GM19372 (cell line): Measurements from ENCODE around the gene IGF2BP2.
"Not testable (repeated sequence)": the region's sequence is repeated elsewhere in the genome, so short reads cannot be mapped to it uniquely, and the experiment has no call there.

Experiments used
- ATAC-seq: cut with Tn5 transposase; IDR thresholded peaks from one replicate; pipeline ENCODE4 v1.9.1; 2021; ENCODE audit warnings: mild to moderate bottlenecking, low read depth, moderate library complexity; ENCODE audit not compliant: unreplicated experiment

Gene IGF2BP2

DNA sequence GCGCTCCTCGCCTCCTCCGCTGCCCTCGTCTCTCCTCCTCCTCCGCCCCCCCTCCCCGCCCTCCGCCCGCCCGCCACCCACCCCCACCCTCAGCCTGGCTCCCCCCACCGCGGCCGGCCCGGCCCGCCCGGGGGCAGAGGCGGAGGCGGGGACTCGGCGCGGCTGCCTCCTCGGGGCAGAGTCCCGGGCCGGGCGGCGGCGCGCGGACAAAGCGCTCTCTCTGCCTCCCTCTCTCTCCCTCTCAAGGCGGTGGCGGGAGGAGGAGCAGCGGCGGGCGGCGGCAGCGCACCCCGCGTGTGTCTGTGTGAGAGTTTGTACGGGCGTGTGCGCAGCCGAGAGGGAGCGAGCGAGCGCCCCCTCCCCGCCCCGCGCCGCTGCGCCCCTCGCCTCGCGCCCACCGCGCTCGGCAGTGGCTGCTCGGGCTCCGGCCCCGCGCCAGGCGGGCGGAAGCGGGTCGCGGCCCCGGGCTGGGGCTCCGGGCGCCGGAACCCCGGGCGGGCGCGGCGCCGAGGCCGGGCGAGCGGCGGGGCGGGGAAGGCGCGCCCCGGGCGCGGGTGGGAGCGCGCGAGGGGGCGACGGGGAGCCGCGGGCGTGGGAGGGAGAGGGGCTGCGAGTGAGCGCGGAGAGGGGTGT, at the start of gene IGF2BP2:
Gene IGF2BP2 (minus strand): TSS at position 37 of the 633 bp plus-strand sequence. CDS start 82 bp downstream, outside the sequence.
- peak; percentile 62 for ATAC-seq

DNA sequence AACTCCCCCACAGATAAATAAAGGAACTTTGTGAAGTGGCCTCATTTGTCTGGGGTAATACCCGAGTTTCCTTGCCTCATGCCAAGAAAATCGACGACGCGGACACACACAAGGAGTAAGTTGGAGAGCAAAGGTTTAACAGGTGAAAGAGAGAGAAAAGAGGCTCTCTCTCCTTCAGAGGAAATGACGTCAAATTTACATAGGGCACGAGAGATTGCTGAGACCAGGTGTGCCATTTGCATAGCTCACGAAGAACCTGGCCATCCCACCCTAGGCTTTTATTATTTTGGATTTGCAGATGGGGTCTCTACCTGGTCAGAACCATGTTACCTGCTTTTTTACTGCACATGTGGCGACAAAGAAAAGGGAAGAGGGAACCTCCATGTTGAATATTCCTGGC, 49.3 kb upstream of the IGF2BP2 start:
- ATAC-seq: no peak

DNA sequence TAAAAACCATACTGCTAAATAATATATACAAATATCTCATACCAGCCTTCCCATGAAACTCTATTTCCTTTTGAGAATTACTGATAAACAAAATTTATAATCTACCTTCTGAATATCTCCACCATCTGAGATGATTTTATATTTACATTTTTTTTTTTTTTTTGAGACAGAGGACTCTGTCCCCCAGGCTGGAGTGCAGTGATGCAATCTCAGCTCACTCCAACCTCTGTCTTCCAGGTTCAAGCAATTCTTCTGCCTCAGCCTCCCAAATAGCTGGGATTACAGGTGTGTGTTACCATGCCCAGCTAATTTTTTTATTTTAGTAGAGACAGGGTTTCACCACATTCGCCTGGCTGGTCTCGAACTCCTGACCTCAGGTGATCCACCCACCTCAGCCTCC, 42.8 kb upstream of the IGF2BP2 start:
- no peak for ATAC-seq

DNA sequence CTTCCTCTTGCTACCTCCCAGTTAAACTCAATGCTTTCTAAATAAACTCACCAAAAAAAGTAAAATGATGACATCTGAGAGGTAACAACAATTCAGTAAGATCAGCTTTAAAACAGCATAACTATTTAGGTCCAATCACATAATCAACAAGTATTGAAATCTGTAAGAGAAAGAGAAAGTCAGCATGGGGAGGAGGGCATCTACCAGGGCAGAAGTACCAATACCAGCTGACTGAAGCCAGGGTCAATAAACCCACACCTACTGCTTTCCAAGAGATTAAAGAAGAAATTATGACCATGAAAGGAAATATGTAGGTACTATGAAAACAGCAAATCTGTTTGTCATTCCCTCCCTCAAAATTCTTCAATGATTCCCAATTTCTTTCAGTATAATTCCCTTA, 42.2 kb upstream of the IGF2BP2 start:
- ATAC-seq: no peak

DNA sequence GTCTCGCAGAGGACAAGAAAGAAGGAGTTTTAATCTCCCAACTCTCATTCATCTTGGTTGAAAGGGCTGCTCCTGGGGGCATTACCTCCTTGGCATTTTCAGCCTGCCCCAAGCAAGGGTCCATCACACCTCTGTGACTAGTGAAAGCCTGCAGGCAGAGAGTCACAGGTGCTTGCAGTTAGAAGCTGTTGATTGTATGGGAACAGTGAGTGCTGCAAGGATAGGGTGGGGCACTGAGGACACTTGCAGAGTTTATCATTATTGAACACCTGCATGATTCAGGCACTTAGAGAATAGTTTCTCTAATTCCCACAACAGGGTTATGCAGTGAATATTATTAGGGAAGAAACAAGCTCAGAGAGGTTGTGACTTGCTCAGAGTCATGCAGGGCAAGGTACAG, 41.7 kb upstream of the IGF2BP2 start:
- ATAC-seq: no peak

DNA sequence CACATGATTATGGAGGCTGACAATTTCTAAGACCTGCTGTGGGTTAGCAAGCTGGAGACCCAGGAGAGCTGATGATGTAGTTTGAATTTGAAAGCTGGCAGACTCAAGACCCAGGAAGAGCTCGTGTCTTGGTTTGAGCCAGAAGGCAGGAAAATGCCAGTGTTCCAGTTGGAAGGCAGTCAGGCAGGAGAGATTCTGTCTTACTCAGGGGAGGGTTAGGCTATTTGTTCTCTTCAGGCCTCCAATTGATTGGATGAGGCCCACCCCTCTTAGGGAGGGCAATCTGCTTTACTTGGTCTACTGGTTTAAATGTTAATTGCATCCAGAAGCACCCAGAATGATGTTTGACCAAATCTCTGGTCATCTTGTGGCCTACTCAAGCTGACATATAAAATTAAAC, 40.4 kb upstream of the IGF2BP2 start:
- ATAC-seq: no peak

DNA sequence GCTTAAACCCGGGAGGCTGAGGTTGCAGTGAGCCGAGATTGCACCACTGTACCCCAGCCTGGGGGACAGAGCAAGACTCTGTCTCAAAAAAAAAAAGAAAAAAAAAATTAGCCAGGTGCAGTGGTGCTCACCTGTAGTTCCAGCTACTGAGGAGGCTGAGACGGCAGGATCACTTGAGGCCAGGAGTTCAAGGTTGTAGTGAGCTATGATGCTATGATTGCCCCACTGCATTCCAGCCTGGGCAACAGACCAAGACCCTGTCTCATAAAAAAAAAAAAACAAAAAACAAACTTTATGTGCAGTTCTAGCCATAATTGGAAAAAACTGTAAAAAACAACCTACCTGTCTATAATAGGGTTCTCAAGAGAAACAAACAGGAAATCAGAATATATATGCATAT, 39.9 kb upstream of the IGF2BP2 start:
- no peak for ATAC-seq

DNA sequence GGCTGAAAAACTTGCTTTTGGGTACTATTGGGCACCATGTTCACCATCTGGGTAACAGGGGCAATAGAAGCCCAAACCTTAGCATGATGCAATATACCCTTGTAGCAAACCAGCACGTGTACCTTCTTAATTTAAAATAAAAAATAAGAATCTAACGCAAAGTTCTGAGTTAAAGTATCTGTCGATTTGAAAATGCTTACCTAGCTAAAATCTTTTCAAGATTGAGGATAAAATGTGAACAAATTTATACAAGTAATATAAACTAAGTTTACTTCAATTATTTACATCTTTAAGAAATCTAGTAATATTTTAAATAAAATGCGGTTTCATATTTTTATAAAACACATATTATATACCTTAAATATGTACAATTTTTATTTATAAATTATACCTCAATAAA, 38.1 kb upstream of the IGF2BP2 start:
- ATAC-seq: no peak

DNA sequence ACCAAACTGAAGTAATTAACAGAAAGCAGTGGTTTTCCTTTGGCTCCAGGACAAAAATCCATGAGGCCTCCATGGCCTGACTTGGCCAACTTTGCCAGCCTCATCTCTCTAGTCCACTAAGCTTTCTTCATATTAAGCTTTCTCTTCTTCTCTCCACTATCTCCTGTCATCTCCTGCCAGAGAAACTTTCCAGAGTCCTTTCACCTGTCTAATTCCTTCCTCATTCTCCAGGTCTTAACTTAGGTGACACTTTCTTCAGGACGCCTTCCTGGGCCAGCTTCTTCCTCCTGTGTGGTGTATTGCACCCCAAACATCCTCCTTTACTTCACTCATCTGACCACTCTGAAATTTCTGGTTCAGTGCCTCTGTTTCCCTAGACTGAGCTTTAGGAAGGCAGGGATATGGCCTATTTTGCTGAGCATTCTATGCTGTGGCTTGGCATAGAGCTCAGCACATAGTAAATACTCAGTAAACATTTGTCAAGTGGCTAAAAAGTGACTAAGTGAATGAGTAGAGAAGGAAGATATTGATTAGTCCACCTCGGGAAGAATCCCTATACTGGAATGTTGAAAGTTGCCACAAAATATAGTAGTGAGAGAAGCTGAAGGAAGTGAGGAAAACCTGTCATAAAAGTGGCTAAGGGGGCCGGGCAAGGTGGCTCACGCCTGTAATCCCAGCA, 34.6 kb upstream of the IGF2BP2 start:
- ATAC-seq: no peak

DNA sequence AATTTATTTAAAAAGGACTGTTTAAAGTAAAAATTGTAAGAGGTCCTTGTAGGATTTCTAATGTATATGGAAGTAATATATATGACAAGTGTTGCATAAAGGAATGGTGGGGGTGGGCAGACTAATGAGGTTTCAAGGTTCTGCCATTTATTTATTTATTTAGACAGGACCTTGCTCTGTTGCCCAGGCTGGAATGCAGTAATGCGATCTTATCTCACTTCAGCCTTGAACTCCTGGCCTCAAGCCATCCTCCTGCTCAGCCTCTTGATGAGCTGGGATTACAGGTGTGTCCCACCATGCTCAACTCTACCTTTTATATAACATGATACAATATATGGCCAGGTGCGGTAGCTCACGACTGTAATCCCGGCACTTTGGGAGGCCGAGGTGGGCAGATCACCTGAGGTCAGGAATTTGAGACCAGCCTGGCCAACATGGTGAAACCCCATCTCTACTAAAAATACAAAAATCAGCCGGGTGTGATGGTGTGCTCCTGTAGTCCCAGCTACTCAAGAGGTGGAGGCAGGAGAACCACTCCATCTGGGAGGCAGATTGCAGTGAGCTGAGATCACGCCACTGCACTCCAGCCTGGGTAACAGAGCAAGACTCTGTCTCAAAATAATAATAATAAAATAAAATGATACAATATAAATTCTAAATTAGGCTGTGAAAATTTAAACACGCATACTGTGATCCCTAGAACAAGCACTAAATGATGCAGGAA, 33.8 kb upstream of the IGF2BP2 start:
- no peak for ATAC-seq

DNA sequence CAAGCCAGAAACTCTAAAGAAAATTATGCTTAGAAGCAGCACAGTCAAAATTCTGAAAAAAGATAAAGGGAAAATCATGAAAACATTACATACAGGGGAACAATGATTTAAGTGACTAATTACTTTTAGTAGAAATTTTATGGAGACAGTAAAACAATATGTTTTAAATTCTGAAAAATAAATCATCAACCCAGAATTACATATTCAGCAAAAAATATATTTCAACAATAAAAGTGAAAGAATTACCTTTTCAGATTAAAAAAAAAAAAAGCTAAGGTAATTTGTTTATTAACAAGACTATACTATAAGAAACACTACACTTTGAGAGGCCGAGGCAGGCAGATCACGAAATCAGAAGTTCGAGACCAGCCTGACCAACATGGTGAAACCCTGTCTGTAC, 32.4 kb upstream of the IGF2BP2 start:
- ATAC-seq: no peak

DNA sequence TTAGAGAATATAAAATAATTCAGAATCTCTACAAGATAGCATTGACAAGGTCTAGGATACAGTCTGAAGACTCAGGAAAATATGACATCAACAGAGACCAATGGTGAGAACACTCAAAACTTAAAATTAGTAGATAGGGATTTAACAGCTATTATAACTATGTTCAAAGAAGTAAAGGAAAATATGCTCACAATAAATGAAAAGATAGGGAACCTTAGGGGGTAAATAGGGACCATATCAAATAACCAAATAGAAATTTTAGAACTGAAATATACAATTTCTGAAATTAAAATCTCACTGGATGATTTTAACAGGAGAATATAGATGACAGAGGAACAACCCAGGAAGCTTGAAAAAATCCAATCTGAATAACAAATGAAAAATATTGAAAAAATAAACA, 31.8 kb upstream of the IGF2BP2 start:
- no peak for ATAC-seq

DNA sequence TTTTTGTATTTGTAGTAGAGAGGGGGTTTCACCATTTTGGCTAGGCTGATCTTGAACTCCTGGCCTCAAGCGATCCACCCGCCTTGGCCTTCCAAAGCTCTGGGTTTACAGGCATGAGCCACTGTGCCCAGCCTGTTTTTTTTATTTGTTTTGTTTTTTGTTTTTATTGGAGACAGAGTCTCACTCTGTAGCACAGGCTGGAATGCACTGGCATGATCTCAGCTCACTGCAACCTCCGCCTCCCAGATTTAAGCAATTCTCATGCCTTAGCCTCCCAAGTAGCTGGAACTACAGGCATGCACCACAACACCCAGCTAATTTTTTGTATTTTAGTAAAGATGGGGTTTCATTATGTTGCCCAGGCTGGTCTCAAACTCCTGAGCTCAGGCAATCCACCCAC, 28.9 kb upstream of the IGF2BP2 start:
- ATAC-seq: not testable (repeated sequence)

DNA sequence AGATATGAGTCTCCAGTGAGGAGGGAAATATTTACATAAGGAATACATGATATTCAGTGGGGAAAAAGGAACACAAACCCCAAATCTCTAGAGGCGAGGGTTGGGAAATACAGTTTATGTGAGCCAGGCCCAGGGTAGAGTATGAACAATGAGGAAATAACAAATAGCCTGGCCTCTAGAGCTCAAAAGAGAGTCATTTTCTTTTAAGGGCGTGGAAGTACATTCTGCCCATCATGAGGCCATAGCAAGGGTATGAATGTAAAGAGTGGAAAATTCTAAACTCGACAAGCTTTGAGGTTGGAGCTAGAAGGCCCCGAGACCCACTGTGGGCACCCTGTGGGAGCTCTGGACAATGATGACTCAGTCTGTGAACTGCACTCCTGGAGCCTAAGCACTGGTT, 27.8 kb upstream of the IGF2BP2 start:
- ATAC-seq: no peak

DNA sequence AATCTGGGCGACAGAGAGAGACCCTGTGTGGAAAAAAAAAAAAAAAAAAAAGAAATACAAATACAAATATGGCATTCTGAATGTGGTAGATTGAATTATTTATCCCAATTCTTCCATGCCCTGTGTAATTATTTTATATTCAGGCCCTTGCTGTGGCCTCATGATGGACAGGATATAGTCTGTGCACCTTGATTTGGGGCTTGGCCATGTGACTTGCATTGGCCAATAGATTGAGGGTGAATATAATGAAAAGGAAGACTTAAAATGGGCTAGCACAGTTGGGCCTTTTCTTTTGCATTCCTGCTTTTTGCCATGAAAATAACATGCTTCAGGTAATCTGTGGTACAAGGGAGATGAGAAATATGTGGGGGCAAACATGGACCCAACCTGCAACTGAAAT, 27.1 kb upstream of the IGF2BP2 start:
- no peak for ATAC-seq

DNA sequence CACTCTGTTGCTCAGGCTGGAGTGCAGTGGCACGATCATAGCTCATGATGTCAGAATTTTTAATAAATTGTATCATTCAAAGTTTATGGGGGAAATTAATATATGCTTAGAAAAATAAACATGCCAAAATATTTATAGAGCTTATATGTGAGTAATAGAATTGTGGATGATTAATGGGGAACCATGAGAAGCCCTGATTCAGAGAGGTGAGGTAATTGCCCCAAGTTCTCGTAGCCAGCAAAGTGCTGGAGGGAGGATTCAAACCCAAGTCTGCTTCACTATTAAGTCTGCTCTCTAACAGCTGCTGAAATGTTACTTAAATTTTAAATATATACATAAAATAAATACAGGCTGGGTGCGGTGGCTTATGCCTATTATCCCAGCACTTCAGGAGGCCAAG, 26.2 kb upstream of the IGF2BP2 start:
- no peak for ATAC-seq

DNA sequence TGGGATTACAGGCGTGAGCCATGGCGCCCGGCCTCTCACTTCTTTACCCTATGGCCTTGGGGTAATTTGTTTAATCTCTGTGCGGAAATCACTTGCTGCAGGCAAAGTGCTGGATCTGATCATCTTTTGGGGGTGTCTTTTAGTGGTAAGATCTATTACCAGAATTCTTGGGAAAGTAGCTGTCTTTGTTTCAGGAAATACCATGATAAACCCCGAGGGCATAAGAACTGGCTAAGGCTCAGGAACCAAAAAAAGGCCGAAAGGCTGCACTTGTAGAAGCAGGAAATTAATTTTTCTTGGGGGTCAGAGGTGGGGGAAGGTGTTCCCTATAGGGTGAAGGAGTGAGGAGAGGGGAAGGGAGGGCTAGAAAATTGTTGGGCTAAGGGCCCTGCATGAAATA, 22.7 kb upstream of the IGF2BP2 start:
- no peak for ATAC-seq

DNA sequence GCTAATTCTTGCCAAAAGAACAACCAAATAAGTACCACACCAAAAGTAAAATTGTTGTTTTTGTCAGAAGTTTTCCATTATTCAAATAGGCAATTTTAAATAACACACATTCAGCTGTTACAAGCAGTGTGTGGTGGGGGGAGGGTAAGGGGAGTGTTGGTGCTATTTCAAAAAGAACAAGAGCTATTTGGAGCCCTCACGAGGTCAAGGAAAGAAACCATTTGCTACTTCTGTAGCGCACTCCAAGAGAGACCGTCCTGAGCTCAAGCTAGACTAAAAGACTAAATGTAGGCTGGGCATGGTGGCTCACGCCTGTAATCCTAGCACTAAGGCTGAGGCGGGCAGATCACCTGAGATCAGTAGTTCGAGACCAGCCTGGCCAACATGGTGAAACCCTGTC, 21.2 kb upstream of the IGF2BP2 start:
- ATAC-seq: no peak

DNA sequence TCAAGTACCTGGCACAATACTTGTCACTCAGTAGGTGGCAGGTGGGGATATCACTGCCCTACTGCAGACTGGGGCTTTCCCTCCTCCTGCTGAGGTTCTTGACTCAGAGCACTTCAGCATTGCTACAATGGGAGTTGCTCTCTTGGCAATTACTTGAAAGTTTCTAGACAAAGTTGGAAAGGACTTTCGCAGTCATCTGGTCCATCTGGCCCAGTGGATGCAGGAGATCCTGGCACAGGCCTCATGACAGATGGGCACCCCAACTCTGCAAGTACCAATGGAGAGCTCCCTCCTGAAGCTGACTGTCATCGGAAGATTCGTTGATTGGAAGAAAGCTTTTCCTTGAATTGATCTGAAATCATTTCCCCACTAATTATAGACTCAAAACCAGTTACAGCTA, 19.2 kb upstream of the IGF2BP2 start:
- no peak for ATAC-seq

DNA sequence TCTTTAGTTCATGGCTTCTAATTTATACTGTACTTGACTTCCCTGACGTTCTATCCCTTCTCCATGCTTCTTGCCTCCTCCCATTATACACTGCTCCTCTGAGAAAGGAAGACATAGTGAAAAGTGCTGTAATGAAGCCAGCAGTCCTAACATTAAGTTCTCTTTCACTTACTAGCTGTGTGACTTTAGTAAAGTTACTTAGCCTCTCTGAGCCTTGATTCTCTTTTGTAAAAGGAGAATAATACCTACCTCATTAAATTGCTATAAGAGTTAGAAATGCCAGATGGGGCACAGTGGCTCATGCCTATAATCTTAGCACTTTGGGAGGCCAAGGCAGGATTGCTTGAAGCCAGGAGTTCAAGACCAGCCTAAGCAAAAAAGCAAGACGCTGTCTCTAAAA, 18.8 kb upstream of the IGF2BP2 start:
- no peak for ATAC-seq

DNA sequence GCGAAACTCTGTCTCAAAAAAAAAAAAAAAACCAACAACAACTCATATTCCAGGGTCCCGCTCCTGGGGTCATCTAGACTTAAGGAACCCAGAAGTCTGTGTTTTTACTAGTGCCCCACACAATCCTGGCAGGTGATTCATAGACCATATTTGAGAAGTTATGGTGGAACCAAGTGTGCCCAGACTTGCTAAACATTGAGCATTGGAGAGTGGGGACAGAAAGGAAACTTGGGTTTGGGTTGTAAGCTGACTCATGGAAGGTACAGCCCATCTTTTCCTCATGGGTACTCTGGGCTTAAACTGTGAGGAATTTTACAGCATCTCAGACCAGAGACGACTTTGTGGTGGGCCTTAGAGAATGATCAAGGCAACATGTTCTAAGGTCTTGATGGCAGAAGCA, 18.3 kb upstream of the IGF2BP2 start:
- no peak for ATAC-seq

DNA sequence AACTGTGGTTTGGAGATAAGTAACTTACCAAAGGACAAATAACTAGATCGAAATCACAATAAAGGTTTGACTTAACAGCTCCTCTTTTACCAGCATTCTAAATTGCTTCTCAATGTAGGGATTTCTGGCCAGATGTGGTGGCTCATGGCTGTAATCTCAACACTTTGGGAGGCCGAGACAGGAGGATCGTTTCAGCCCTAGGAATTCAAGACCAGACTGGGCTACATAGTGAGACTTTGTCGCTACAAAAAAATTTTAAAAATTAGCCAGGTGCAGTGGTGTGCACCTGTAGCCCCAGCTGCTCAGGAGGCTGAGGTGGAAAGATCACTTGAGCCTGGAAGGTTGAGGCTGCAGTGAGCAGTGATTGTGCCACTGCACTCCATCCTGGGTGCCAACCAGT, 17.4 kb upstream of the IGF2BP2 start:
- no peak for ATAC-seq
